H9 (cell line): Measurements from ENCODE around the gene DQX1. TPM values are rescaled to one million over a fixed set of nuclear protein-coding genes. Genes with fewer than 3 reads are reported as not detected.

ENCODE experiments used
- DNase-seq: peaks from one replicate; pipeline ENCODE4 v3.0.0-alpha.2; 2017
- H2AFZ ChIP-seq: one replicate; pipeline ENCODE4 v1.6.1; 2013; ENCODE audit warnings: mild to moderate bottlenecking, low read length, control low read depth, moderate library complexity
- H2AK5ac ChIP-seq: 2 replicates; pipeline ENCODE4 v1.6.1; 2013; ENCODE audit warnings: low read length, control low read depth, mixed read lengths; ENCODE audit not compliant: insufficient read length
- H2BK120ac ChIP-seq: one replicate; pipeline ENCODE4 v1.6.1; 2013; ENCODE audit warnings: low read depth, mild to moderate bottlenecking, low read length, control low read depth, inconsistent platforms; ENCODE audit not compliant: poor library complexity, severe bottlenecking
- H2BK12ac ChIP-seq: 2 replicates; pipeline ENCODE4 v1.6.1; 2013; ENCODE audit warnings: low read length, control low read depth, mixed read lengths, low read depth; ENCODE audit not compliant: insufficient read length
- H2BK15ac ChIP-seq: 2 replicates; pipeline ENCODE4 v1.6.1; 2013; ENCODE audit warnings: low read depth, low read length, control low read depth
- H2BK20ac ChIP-seq: one replicate; pipeline ENCODE4 v1.6.1; 2013; ENCODE audit warnings: low read depth, mild to moderate bottlenecking, low read length, control low read depth, inconsistent platforms; ENCODE audit not compliant: poor library complexity, severe bottlenecking
- H2BK5ac ChIP-seq: 2 replicates; pipeline ENCODE4 v1.6.1; 2013; ENCODE audit warnings: low read length, control low read depth, mixed read lengths; ENCODE audit not compliant: insufficient read length
- H3K14ac ChIP-seq: 2 replicates; pipeline ENCODE4 v1.6.1; 2013; ENCODE audit warnings: low read length, control low read depth; ENCODE audit not compliant: insufficient read depth
- H3K18ac ChIP-seq: 2 replicates; pipeline ENCODE4 v1.6.1; 2013; ENCODE audit warnings: low read depth, mild to moderate bottlenecking, mixed read lengths, low read length, control low read depth; ENCODE audit not compliant: insufficient read length
- H3K23ac ChIP-seq: 2 replicates; pipeline ENCODE4 v1.6.1; 2013; ENCODE audit warnings: low read length, control low read depth, mixed read lengths, low read depth; ENCODE audit not compliant: insufficient read length
- H3K23me2 ChIP-seq: 2 replicates; pipeline ENCODE4 v1.6.1; 2013; ENCODE audit warnings: low read depth, mild to moderate bottlenecking, mixed read lengths, low read length, control low read depth; ENCODE audit not compliant: insufficient read length, poor library complexity, severe bottlenecking
- H3K27ac ChIP-seq: 2 replicates; pipeline ENCODE4 v1.5.1; 2013; ENCODE audit warnings: low read length, control low read depth, mixed read lengths, low read depth; ENCODE audit not compliant: insufficient read length
- H3K27me3 ChIP-seq: 2 replicates; pipeline ENCODE4 v1.6.1; 2013; ENCODE audit warnings: low read length, control low read depth, inconsistent platforms; ENCODE audit not compliant: insufficient read depth
- H3K4ac ChIP-seq: 2 replicates; pipeline ENCODE4 v1.6.1; 2013; ENCODE audit warnings: low read depth, mild to moderate bottlenecking, control low read depth, inconsistent platforms, low read length, moderate library complexity
- H3K4me1 ChIP-seq: 2 replicates; pipeline ENCODE4 v1.6.1; 2013; ENCODE audit warnings: low read length, control low read depth, inconsistent platforms; ENCODE audit not compliant: insufficient read depth
- H3K4me2 ChIP-seq: 2 replicates; pipeline ENCODE4 v1.6.1; 2013; ENCODE audit warnings: low read length, control low read depth, mixed read lengths; ENCODE audit not compliant: insufficient read length, insufficient read depth
- H3K56ac ChIP-seq: 2 replicates; pipeline ENCODE4 v1.6.1; 2013; ENCODE audit warnings: low read depth, mild to moderate bottlenecking, mixed read lengths, low read length, control low read depth; ENCODE audit not compliant: insufficient read length
- H3K79me1 ChIP-seq: 2 replicates; pipeline ENCODE4 v1.6.1; 2013; ENCODE audit warnings: low read depth, mild to moderate bottlenecking, moderate library complexity, low read length, control low read depth, inconsistent platforms; ENCODE audit not compliant: insufficient read depth, poor library complexity, severe bottlenecking
- H3K79me2 ChIP-seq: 2 replicates; pipeline ENCODE4 v1.6.1; 2013; ENCODE audit warnings: low read length, control low read depth, inconsistent platforms; ENCODE audit not compliant: insufficient read depth
- H3K9ac ChIP-seq: 2 replicates; pipeline ENCODE4 v1.6.1; 2013; ENCODE audit warnings: low read length, control low read depth, mixed read lengths; ENCODE audit not compliant: insufficient read length; ENCODE audit errors: extremely low read depth
- H3K9me3 ChIP-seq: one replicate; pipeline ENCODE4 v1.6.1; 2013; ENCODE audit warnings: low read depth, low read length, inconsistent platforms; ENCODE audit not compliant: control insufficient read depth
- H3T11ph ChIP-seq: one replicate; pipeline ENCODE4 v1.6.1; 2013; ENCODE audit warnings: mild to moderate bottlenecking, low read length, control low read depth, inconsistent platforms
- H4K20me1 ChIP-seq: one replicate; pipeline ENCODE4 v1.6.1; 2013; ENCODE audit not compliant: control insufficient read depth, insufficient read length, insufficient read depth
- H4K5ac ChIP-seq: 2 replicates; pipeline ENCODE4 v1.6.1; 2013; ENCODE audit warnings: low read depth, mild to moderate bottlenecking, mixed read lengths, low read length, control low read depth; ENCODE audit not compliant: insufficient read length
- H4K8ac ChIP-seq: replicated peaks from 2 replicates; pipeline ENCODE4 v1.6.1; 2013; ENCODE audit warnings: low read length, control low read depth, mixed read lengths, low read depth; ENCODE audit not compliant: insufficient read length
- H4K91ac ChIP-seq: 2 replicates; pipeline ENCODE4 v1.6.1; 2013; ENCODE audit warnings: low read depth, mild to moderate bottlenecking, moderate library complexity, mixed read lengths, low read length, control low read depth; ENCODE audit not compliant: insufficient read length
- H3K27ac Mint-ChIP-seq, 3 experiments: 2 replicates in 2 of 3; 3 replicates in 1 of 3; pipeline ENCODE4 v1.8.0; 2020 to 2021; ENCODE audit warnings: mixed read lengths in 3 of 3, mild to moderate bottlenecking in 1 of 3, moderate library complexity in 1 of 3
- H3K27me3 Mint-ChIP-seq: 2 replicates; pipeline ENCODE4 v1.8.0; 2021; ENCODE audit warnings: low read depth, mild to moderate bottlenecking, moderate library complexity, mixed read lengths
- H3K36me3 Mint-ChIP-seq, 3 experiments: 2 replicates in 2 of 3; 3 replicates in 1 of 3; pipeline ENCODE4 v1.8.0; 2020 to 2021; ENCODE audit warnings: low read depth in 3 of 3, mixed read lengths in 3 of 3; ENCODE audit not compliant: insufficient read depth in 1 of 3
- H3K4me1 Mint-ChIP-seq, 2 experiments: 2 replicates each; pipeline ENCODE4 v1.8.0; 2020; ENCODE audit warnings: mixed read lengths in 2 of 2
- H3K4me3 Mint-ChIP-seq, 2 experiments: 2 replicates in 1 of 2; 3 replicates in 1 of 2; pipeline ENCODE4 v1.8.0; 2020 to 2021; ENCODE audit warnings: mild to moderate bottlenecking in 2 of 2, mixed read lengths in 2 of 2, moderate library complexity in 1 of 2
- H3K9me3 Mint-ChIP-seq, 2 experiments: 2 replicates in 1 of 2; 3 replicates in 1 of 2; pipeline ENCODE4 v1.8.0; 2020; ENCODE audit warnings: mild to moderate bottlenecking in 2 of 2, mixed read lengths in 2 of 2, moderate library complexity in 1 of 2
- WGBS: extraction: QIAGEN DNeasy Blood & Tissue Kit; methylation state at CpG from one replicate; pipeline ENCODE4 v1.1.7; 2013; ENCODE audit warnings: missing lambda C conversion rate, low lambda C conversion rate, mixed read lengths; ENCODE audit not compliant: insufficient read length; ENCODE audit errors: extremely low coverage; 5-methylcytosine and 5-hydroxymethylcytosine counted together
- total RNA-seq: library from RNA; stranded (reverse); gene quantifications from 2 replicates; pipeline ENCODE4 v1.2.1, GENCODE V29; 2021
- TF ChIP-seq, protein P1 (sequence below): fragments of 200-600 bp; sonication (generic); conservative IDR thresholded peaks from 3 replicates; pipeline ENCODE4 v1.8.0; 2021; ENCODE audit warnings: antibody characterized with exemption, mild to moderate bottlenecking

Gene DQX1
- total RNA-seq, 1 experiment from 2014 or later = 0.98 TPM

DNA sequence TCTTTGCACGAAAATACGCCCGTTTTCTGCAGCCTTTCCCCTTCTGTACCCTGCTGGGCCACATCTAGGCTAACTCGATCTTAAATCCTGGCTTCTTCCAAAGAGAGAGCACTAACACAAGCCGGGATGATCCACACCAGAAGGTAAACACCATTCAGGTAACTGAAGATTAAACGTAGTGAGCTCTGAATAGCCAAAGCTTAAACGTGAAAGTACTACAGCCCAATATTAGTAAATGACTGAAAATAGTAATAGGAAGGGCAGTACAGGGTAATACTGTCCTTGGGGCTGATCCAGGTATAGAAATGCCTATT lies 53.1 kb downstream of the DQX1 start:
- Histone ChIP-seq H3K9ac (peak overlapping the region; percentile 71), H3K27me3 (no peaks in the 10 kb centered on the region), H4K20me1 (no peaks in the 10 kb centered on the region), H3K27ac (peak overlapping the region; percentile 83), H2BK15ac (no peak overlapping the region), H4K5ac (peak overlapping the region; percentile 37), H3K4ac (no peak overlapping the region), H4K8ac (no peak overlapping the region), H2AFZ (no peak overlapping the region), H3K14ac (peak overlapping the region; percentile 45; the same call in 1 of the 2 replicates), H2BK20ac (no peak overlapping the region), H4K91ac (no peak overlapping the region), H2BK12ac (no peak overlapping the region), H2BK120ac (no peak overlapping the region), H3K23me2 (peaks cover 8% of the 10 kb centered on the region), H3K4me2 (peak overlapping the region; percentile 82), H2BK5ac (no peak overlapping the region), H3K4me1 (no peaks in the 10 kb centered on the region), H2AK5ac (no peak overlapping the region), H3K79me1 (no peaks in the 10 kb centered on the region), H3K18ac (no peak overlapping the region), H3K23ac (no peak overlapping the region), H3K79me2 (no peaks in the 10 kb centered on the region), H3K56ac (no peak overlapping the region), H3K9me3 (no peaks in the 10 kb centered on the region), H3T11ph (no peak overlapping the region)
- peak overlapping the region; percentile 96 to 98 for H3K4me3 Mint-ChIP-seq
- no CpG with 5 or more reads among the region's 7 CpGs for WGBS
- H3K36me3 Mint-ChIP-seq = peaks cover 13 to 26% (median 23%) of the 10 kb centered on the region in 3 experiments
- H3K9me3 Mint-ChIP-seq = no peaks in the 10 kb centered on the region; a peak in 1 of 5 replicates
- peaks cover 3% of the 10 kb centered on the region for H3K27me3 Mint-ChIP-seq
- H3K27ac Mint-ChIP-seq = peak overlapping the region; percentile 98 to 99 (median 98)
- H3K4me1 Mint-ChIP-seq = peaks cover 11 to 12% of the 10 kb centered on the region in 2 experiments
- TF ChIP-seq, protein P1, sequence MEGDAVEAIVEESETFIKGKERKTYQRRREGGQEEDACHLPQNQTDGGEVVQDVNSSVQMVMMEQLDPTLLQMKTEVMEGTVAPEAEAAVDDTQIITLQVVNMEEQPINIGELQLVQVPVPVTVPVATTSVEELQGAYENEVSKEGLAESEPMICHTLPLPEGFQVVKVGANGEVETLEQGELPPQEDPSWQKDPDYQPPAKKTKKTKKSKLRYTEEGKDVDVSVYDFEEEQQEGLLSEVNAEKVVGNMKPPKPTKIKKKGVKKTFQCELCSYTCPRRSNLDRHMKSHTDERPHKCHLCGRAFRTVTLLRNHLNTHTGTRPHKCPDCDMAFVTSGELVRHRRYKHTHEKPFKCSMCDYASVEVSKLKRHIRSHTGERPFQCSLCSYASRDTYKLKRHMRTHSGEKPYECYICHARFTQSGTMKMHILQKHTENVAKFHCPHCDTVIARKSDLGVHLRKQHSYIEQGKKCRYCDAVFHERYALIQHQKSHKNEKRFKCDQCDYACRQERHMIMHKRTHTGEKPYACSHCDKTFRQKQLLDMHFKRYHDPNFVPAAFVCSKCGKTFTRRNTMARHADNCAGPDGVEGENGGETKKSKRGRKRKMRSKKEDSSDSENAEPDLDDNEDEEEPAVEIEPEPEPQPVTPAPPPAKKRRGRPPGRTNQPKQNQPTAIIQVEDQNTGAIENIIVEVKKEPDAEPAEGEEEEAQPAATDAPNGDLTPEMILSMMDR = no peak
- no peak for DNase-seq
